Subcutaneous adipose tissue (tissue), 4 donors: ENCODE measurements around the gene PLXNB1. TPM values are rescaled to one million over a fixed set of nuclear protein-coding genes. Genes with fewer than 3 reads are reported as not detected.

Source experiments
- CTCF ChIP-seq: fragments of 450-650 bp; IDR thresholded peaks from one replicate; pipeline ENCODE4 v1.5.1; 2016; ENCODE audit warnings: low read depth, mild to moderate bottlenecking, control low read depth, antibody characterized with exemption, moderate library complexity
- total RNA-seq, 4 donors: library from RNA; depleted of rRNA; stranded (reverse); fragments of >200 nt; gene quantifications; one replicate each; pipeline ENCODE4 v1.1.0, GENCODE V29; 2016

The PLXNB1 gene
- 10 to 100 TPM; 33.8 to 74.0 (median 53.2) TPM for total RNA-seq

- TF ChIP-seq CTCF, result no peak
These were observed at the start of gene PLXNB1 for GRCh38 chr3:48429960-48430707. Gene PLXNB1, minus strand, starts transcription at chr3:48430086. Its CDS starts 5,475 bp downstream, at chr3:48424611.

- TF ChIP-seq CTCF, result no peak
These were observed 49.0 kb upstream of the PLXNB1 start for GRCh38 chr3:48478626-48479555.

GRCh38 chr3:48477959-48478520 is 48.2 kb upstream of the PLXNB1 start:
- TF ChIP-seq CTCF, result no peak

GRCh38 chr3:48476426-48477053 is 46.7 kb upstream of the PLXNB1 start:
- no peak for TF ChIP-seq CTCF

- TF ChIP-seq CTCF, result no peak
These were observed 45.3 kb upstream of the PLXNB1 start for GRCh38 chr3:48475188-48475587.

- no peak for TF ChIP-seq CTCF
These were observed 44.7 kb upstream of the PLXNB1 start for GRCh38 chr3:48474619-48475018.
